H1 (cell line): ENCODE data around the gene NTN5. TPM values are rescaled to one million over a fixed set of nuclear protein-coding genes. Genes with fewer than 3 reads are reported as not detected.

ENCODE experiments used
- CTCF ChIA-PET: fragments of 300-600 bp; sonication (Branson Sonifier 250); formaldehyde crosslinking; loops from one replicate; lab custom pipeline; 2021; ENCODE audit not compliant: partially characterized antibody; lab: Charles Lee
- POLR2A ChIA-PET: fragments of 300-600 bp; sonication (Branson Sonifier 250); formaldehyde crosslinking; loops from one replicate; lab custom pipeline; 2021; ENCODE audit warnings: inconsistent platforms; ENCODE audit not compliant: partially characterized antibody; lab: Charles Lee
- DNase-seq, 2 experiments: peaks; one replicate each; pipeline versions ENCODE4 v3.0.0 to v3.0.0-alpha.2; 2010 to 2022; ENCODE audit warnings: low spot score in 2 of 2, low read depth in 1 of 2, mixed read lengths in 1 of 2
- FAIRE-seq: peaks from 2 replicates; lab custom pipeline; 2011; peaks lifted over from hg19 to GRCh38; lab: Jason Lieb, UNC
- H2AFZ ChIP-seq: 2 replicates; pipeline ENCODE4 v1.8.1; 2012; ENCODE audit warnings: low read length, inconsistent platforms
- H2AK5ac ChIP-seq: 2 replicates; pipeline ENCODE4 v1.6.1; 2013; ENCODE audit warnings: low read depth, low read length
- H2BK120ac ChIP-seq: replicated peaks from 2 replicates; pipeline ENCODE3; 2013; ENCODE audit warnings: low read depth, low read length, inconsistent platforms
- H2BK12ac ChIP-seq: 2 replicates; pipeline ENCODE4 v1.6.1; 2013; ENCODE audit warnings: low read depth, low read length
- H2BK15ac ChIP-seq: 2 replicates; pipeline ENCODE4 v1.6.1; 2013; ENCODE audit warnings: low read length
- H2BK20ac ChIP-seq: 2 replicates; pipeline ENCODE4 v1.6.1; 2013; ENCODE audit warnings: low read length
- H2BK5ac ChIP-seq: 2 replicates; pipeline ENCODE4 v1.6.1; 2013; ENCODE audit warnings: low read depth, low read length
- H3K14ac ChIP-seq: 2 replicates; pipeline ENCODE4 v1.6.1; 2013; ENCODE audit warnings: inconsistent platforms; ENCODE audit not compliant: insufficient read length
- H3K18ac ChIP-seq: 2 replicates; pipeline ENCODE4 v1.6.1; 2013; ENCODE audit warnings: low read length; ENCODE audit errors: extremely low read depth
- H3K23ac ChIP-seq: 2 replicates; pipeline ENCODE4 v1.6.1; 2013; ENCODE audit warnings: inconsistent platforms; ENCODE audit not compliant: insufficient read length
- H3K23me2 ChIP-seq: 2 replicates; pipeline ENCODE4 v1.6.1; 2013; ENCODE audit warnings: low read depth, low read length
- H3K27ac ChIP-seq: 2 replicates; pipeline ENCODE4 v1.6.1; 2011; ENCODE audit warnings: low read depth, low read length, inconsistent platforms
- H3K27me3 ChIP-seq, 4 experiments: replicated peaks in 1 of 4; 1 replicate in 1 of 4; 2 replicates in 3 of 4; pipeline versions ENCODE4 v1.6.1 to v1.8.1; 2011 to 2013; ENCODE audit warnings: low read length in 3 of 4, mild to moderate bottlenecking in 3 of 4, inconsistent platforms in 2 of 4, mixed read lengths in 2 of 4, moderate library complexity in 1 of 4; ENCODE audit not compliant: control insufficient read depth in 3 of 4, insufficient read depth in 3 of 4; ENCODE audit errors: extremely low read depth in 1 of 4
- H3K36me3 ChIP-seq, 4 experiments: 2 replicates each; pipeline versions ENCODE4 v1.6.1 to v1.8.1; 2011 to 2013; ENCODE audit warnings: mild to moderate bottlenecking in 4 of 4, low read length in 3 of 4, moderate library complexity in 2 of 4, control low read depth in 1 of 4, inconsistent platforms in 1 of 4; ENCODE audit not compliant: insufficient read depth in 4 of 4, control insufficient read depth in 2 of 4
- H3K4ac ChIP-seq: replicated peaks from 2 replicates; pipeline ENCODE3; 2013; ENCODE audit warnings: low read length, low read depth, mixed read lengths, inconsistent platforms; ENCODE audit not compliant: insufficient read length
- H3K4me1 ChIP-seq, 4 experiments: replicated peaks in 1 of 4; 1 replicate in 1 of 4; 2 replicates in 3 of 4; pipeline versions ENCODE4 v1.6.1 to v1.8.1; 2011 to 2013; ENCODE audit warnings: low read length in 3 of 4, inconsistent platforms in 2 of 4, mixed read lengths in 1 of 4; ENCODE audit not compliant: insufficient read depth in 4 of 4, control insufficient read depth in 3 of 4
- H3K4me2 ChIP-seq, 2 experiments: 2 replicates each; pipeline versions ENCODE4 v1.6.1 to v1.8.1; 2011 to 2013; ENCODE audit warnings: low read depth in 2 of 2, low read length in 2 of 2, control low read depth in 1 of 2, inconsistent platforms in 1 of 2, mild to moderate bottlenecking in 1 of 2; ENCODE audit not compliant: insufficient read depth in 1 of 2
- H3K4me3 ChIP-seq, 4 experiments: fragments of 200-600, 300-600 bp in 1 of 4; sonication (generic), shearing (Covaris generic), sonication (Bioruptor Twin) in 1 of 4; 2 replicates each; pipeline versions ENCODE4 v1.5.1 to v1.8.1; 2011 to 2016; ENCODE audit warnings: low read length in 4 of 4, low read depth in 3 of 4, control low read depth in 2 of 4, inconsistent platforms in 2 of 4, mild to moderate bottlenecking in 2 of 4, mixed read lengths in 1 of 4, moderate library complexity in 1 of 4; ENCODE audit not compliant: insufficient read depth in 2 of 4; ENCODE audit errors: extremely low read depth in 1 of 4
- H3K56ac ChIP-seq: replicated peaks from 2 replicates; pipeline ENCODE3; 2013; ENCODE audit warnings: low read depth, mild to moderate bottlenecking, mixed read lengths, low read length, inconsistent platforms; ENCODE audit not compliant: insufficient read length
- H3K79me1 ChIP-seq: 2 replicates; pipeline ENCODE4 v1.6.1; 2013; ENCODE audit warnings: low read depth, low read length, control low read depth
- H3K79me2 ChIP-seq, 2 experiments: 2 replicates each; pipeline versions ENCODE4 v1.6.1 to v1.8.1; 2012 to 2013; ENCODE audit warnings: low read length in 2 of 2, mild to moderate bottlenecking in 2 of 2, inconsistent platforms in 1 of 2; ENCODE audit not compliant: insufficient read depth in 2 of 2, control insufficient read depth in 1 of 2
- H3K9ac ChIP-seq, 4 experiments: replicated peaks in 1 of 4; 1 replicate in 1 of 4; 2 replicates in 3 of 4; pipeline versions ENCODE4 v1.6.1 to v1.8.1; 2011 to 2013; ENCODE audit warnings: low read depth in 3 of 4, low read length in 3 of 4, control low read depth in 2 of 4, mild to moderate bottlenecking in 2 of 4, moderate library complexity in 2 of 4, inconsistent platforms in 1 of 4; ENCODE audit errors: extremely low read depth in 1 of 4
- H3K9me3 ChIP-seq, 2 experiments: 2 replicates each; pipeline versions ENCODE4 v1.6.1 to v1.8.1; 2012 to 2013; ENCODE audit warnings: mild to moderate bottlenecking in 2 of 2, moderate library complexity in 2 of 2, control low read depth in 1 of 2, inconsistent platforms in 1 of 2, low read depth in 1 of 2, low read length in 1 of 2, mixed read lengths in 1 of 2; ENCODE audit not compliant: insufficient read depth in 2 of 2
- H4K20me1 ChIP-seq, 2 experiments: replicated peaks in 1 of 2; 2 replicates each; pipeline versions ENCODE3 to v1.8.1; 2011 to 2013; ENCODE audit warnings: inconsistent platforms in 2 of 2, low read length in 2 of 2, mild to moderate bottlenecking in 1 of 2; ENCODE audit not compliant: insufficient read depth in 2 of 2, control insufficient read depth in 1 of 2
- H4K5ac ChIP-seq: 2 replicates; pipeline ENCODE4 v1.6.1; 2013; ENCODE audit warnings: low read length, low read depth, mixed read lengths, inconsistent platforms; ENCODE audit not compliant: insufficient read length
- H4K8ac ChIP-seq: 2 replicates; pipeline ENCODE4 v1.8.0; 2013; ENCODE audit warnings: mild to moderate bottlenecking, moderate library complexity, low read length, inconsistent platforms; ENCODE audit not compliant: insufficient read depth; ENCODE audit errors: extremely low read depth
- H4K91ac ChIP-seq: replicated peaks from 2 replicates; pipeline ENCODE3; 2013; ENCODE audit warnings: low read length, mixed read lengths, inconsistent platforms; ENCODE audit not compliant: insufficient read length
- ATF3 ChIP-seq: IDR thresholded peaks from 2 replicates; pipeline ENCODE4 v1.6.1; 2011; ENCODE audit warnings: low read depth, mild to moderate bottlenecking, low read length; ENCODE audit not compliant: insufficient read depth
- BACH1 ChIP-seq: IDR thresholded peaks from 2 replicates; pipeline ENCODE4 v1.6.1; 2012; ENCODE audit warnings: low read length, improper control_type of control experiment
- BCL11A ChIP-seq, 2 experiments: IDR thresholded peaks; one replicate each; pipeline ENCODE4 v1.6.1; 2011; ENCODE audit warnings: low read depth in 2 of 2, low read length in 2 of 2, mild to moderate bottlenecking in 2 of 2
- SIN3A ChIP-seq, 2 experiments: IDR thresholded peaks in 1 of 2; conservative IDR thresholded peaks in 1 of 2; 2 replicates each; pipeline ENCODE4 v1.6.1; 2011 to 2012; ENCODE audit warnings: low read length in 2 of 2, improper control_type of control experiment in 1 of 2, low read depth in 1 of 2, mild to moderate bottlenecking in 1 of 2
- TAF7 ChIP-seq: optimal IDR thresholded peaks from 2 replicates; pipeline ENCODE3; 2011; ENCODE audit warnings: low read depth, mild to moderate bottlenecking, inconsistent platforms, low read length, moderate library complexity, borderline replicate concordance
- USF2 ChIP-seq: IDR thresholded peaks from 2 replicates; pipeline ENCODE4 v1.6.1; 2011; ENCODE audit warnings: low read length, improper control_type of control experiment
- WGBS, 2 experiments: shearing (Covaris generic) in 1 of 2; methylation state at CpG; one replicate each; pipeline versions ENCODE4 v1.1.6 to v1.1.7; 2013 to 2015; ENCODE audit warnings: low lambda C conversion rate in 2 of 2, mixed read lengths in 2 of 2, inconsistent platforms in 1 of 2, low coverage in 1 of 2, missing lambda C conversion rate in 1 of 2; ENCODE audit not compliant: insufficient replicate concordance in 2 of 2, insufficient coverage in 1 of 2, insufficient read length in 1 of 2; ENCODE audit errors: extremely low coverage in 1 of 2, missing lambda C conversion rate in 1 of 2; 5-methylcytosine and 5-hydroxymethylcytosine counted together
- long read RNA-seq, 2 experiments: library from RNA in 1 of 2; library from capped mRNA in 1 of 2; stranded (forward); transcript quantifications; one replicate each; pipeline ENCODE4 v2.0.0, GENCODE V29; 2021; ENCODE audit warnings: inconsistent platforms in 1 of 2
- polyA minus RNA-seq, 3 experiments: library from RNA; depleted of rRNA, polyadenylated mRNA; stranded (reverse); fragments of >200 nt; gene quantifications; 1 replicate in 2 of 3; 2 replicates in 1 of 3; pipeline ENCODE4 v1.2.3, GENCODE V29; 2011
- polyA plus RNA-seq, 7 experiments: library from polyadenylated mRNA; depleted of rRNA in 3 of 7; stranded (reverse) in 5 of 7; unstranded in 2 of 7; fragments of >200 nt in 5 of 7; fragments of 200-250 nt in 2 of 7; gene quantifications; 1 replicate in 5 of 7; 2 replicates in 1 of 7; 4 replicates in 1 of 7; pipeline versions ENCODE4 v1.2.1 to v1.2.3, GENCODE V29; 2011 to 2013; ENCODE audit warnings: missing spikeins in 2 of 7, mixed read lengths in 2 of 7
- total RNA-seq: library from RNA; stranded (reverse); fragmentation: NEBNext Ultra II Directional; extraction: Animal tissue kit (Norgen Biotek cat#: 25700); gene quantifications from 2 replicates; pipeline ENCODE4 v1.2.1, GENCODE V29; 2021

Gene NTN5
- 0.15 and 0.47 TPM in 2 replicates for total RNA-seq
- 0.80 and 0.85 TPM in 2 replicates for polyA plus RNA-seq (2011; rRNA removed)
- polyA plus RNA-seq (2011; cell fraction: cytosol; rRNA removed): 0.54 TPM
- 2.7 TPM for polyA plus RNA-seq (2011; cell fraction: nucleus; rRNA removed)
- polyA plus RNA-seq (2012, experiment 1 of 2): 0.41 to 0.82 TPM (median 0.46 TPM) in 4 replicates
- polyA plus RNA-seq (2012, experiment 2 of 2): 0.41 TPM
- polyA plus RNA-seq (2013, experiment 1 of 2): 0.18 TPM
- polyA plus RNA-seq (2013, experiment 2 of 2): 0.15 TPM
- polyA minus RNA-seq (2011; rRNA and poly(A)+ RNA removed): 0.15 and 0.25 TPM in 2 replicates
- polyA minus RNA-seq (2011; cell fraction: cytosol; rRNA and poly(A)+ RNA removed): not detected
- 1.4 TPM for polyA minus RNA-seq (2011; cell fraction: nucleus; rRNA and poly(A)+ RNA removed)
- long read RNA-seq, experiment 1: 0 reads
- long read RNA-seq, experiment 2: 0 reads

GRCh38 chr19:48672994-48673393, at the start of gene NTN5:
NTN5 (minus strand) TSS chr19:48673017; CDS start chr19:48670986, 2,031 bp downstream.
- peaks cover 2 to 23% (median 19%) of the 10 kb centered on the region in 4 experiments for H3K4me1 ChIP-seq
- no peak for TF ChIP-seq BACH1
- no peak for TF ChIP-seq ATF3
- no peak for TF ChIP-seq SIN3A (conservative IDR thresholded peaks at IDR 0.05 in 1 of 2, IDR thresholded peaks at IDR 0.05 in 1 of 2; ENCODE audit: low read depth in 1 of 2, low read length in 2 of 2)
- no peak for TF ChIP-seq TAF7
- TF ChIP-seq USF2: no peak
- no peak for TF ChIP-seq BCL11A (IDR thresholded peaks at IDR 0.05; ENCODE audit: low read depth in 2 of 2, low read length in 2 of 2)
- TF ChIP-seq, all 59 proteins: peak for 0
- Histone ChIP-seq H3K14ac (no peak within 1 kb of the TSS), H2BK5ac (peak within 1 kb of the TSS; percentile 91; the same call in 1 of the 2 replicates), H4K20me1 (peaks cover 0 to 4% of the 10 kb centered on the region in 2 experiments), H4K91ac (peak within 1 kb of the TSS; percentile 91), H2BK15ac (peak within 1 kb of the TSS; percentile 81; the same call in 1 of the 2 replicates), H3K23me2 (peaks cover 24% of the 10 kb centered on the region; the same call in 1 of the 2 replicates), H3K27me3 (peaks cover 0 to 5% (median 3%) of the 10 kb centered on the region in 4 experiments; a peak in 2 of 7 replicates), H3K27ac (no peak within 1 kb of the TSS), H3K4me2 (peak within 1 kb of the TSS; percentile 18 to 38; a peak in 2 of 4 replicates), H3K79me1 (no peaks in the 10 kb centered on the region), H2BK20ac (peak within 1 kb of the TSS; percentile 93; the same call in 1 of the 2 replicates), H3K9ac (no peak within 1 kb of the TSS), H4K5ac (no peak within 1 kb of the TSS), H3K4me3 (peak within 1 kb of the TSS in 1 of 4 experiments; percentile 15; a peak in 1 of 8 replicates), H2AK5ac (no peak within 1 kb of the TSS), H3K4ac (peak within 1 kb of the TSS; percentile 91), H3K79me2 (no peaks in the 10 kb centered on the region; a peak in 1 of 4 replicates), H2BK120ac (no peak within 1 kb of the TSS), H4K8ac (peak within 1 kb of the TSS; percentile 90), H2AFZ (peak within 1 kb of the TSS; percentile 73; the same call in 1 of the 2 replicates), H3K36me3 (no peaks in the 10 kb centered on the region), H2BK12ac (peak within 1 kb of the TSS; percentile 95; the same call in 1 of the 2 replicates), H3K56ac (no peak within 1 kb of the TSS), H3K18ac (peak within 1 kb of the TSS; percentile 71), H3K23ac (no peak within 1 kb of the TSS), H3K9me3 (peaks cover 0 to 3% of the 10 kb centered on the region in 2 experiments; a peak in 1 of 4 replicates)
- WGBS, 2 experiments: 70% methylated on average over 21 of the region's 25 CpGs; no CpG with 5 or more reads in 1 of the 2 experiments
- FAIRE-seq (no peak), DNase-seq (no peak)
- ChIA-PET CTCF (interaction anchor here (1.5 to 5.8 kb wide), 8 partner anchors 21 to 139 kb away, joined by 5 to 59 read pairs (median 22); partner anchors contain the start of genes CA11 and FUT2), POLR2A (interaction anchor here (0.8 to 2.0 kb wide), 7 partner anchors 9 to 241 kb away, joined by 3 to 16 read pairs (median 3); partner anchors contain the start of genes CA11 and FUT2)
